ENCODE data around the gene USP54. TPM values are rescaled to one million over a fixed set of nuclear protein-coding genes. Genes with fewer than 3 reads are reported as not detected.

Gene USP54
- total and polyA plus RNA-seq, 2 donors from 2014 or later: 5.8 to 46.9 TPM

- Histone ChIP-seq H3K4me1 (ENCODE audit: control insufficient read depth in 2 of 3, insufficient read depth in 2 of 3, low read depth in 1 of 3, low read length in 3 of 3) (no peaks in the 10 kb centered on the region), H3K27me3 (ENCODE audit: control insufficient read depth, insufficient read depth, low read length) (no peaks in the 10 kb centered on the region), H3K4me3 (ENCODE audit: low read length in 3 of 3) (no peak overlapping the region), H3K9me3 (ENCODE audit: control insufficient read depth in 2 of 3, insufficient read depth in 1 of 3, low read length in 3 of 3) (no peaks in the 10 kb centered on the region), H3K9ac (ENCODE audit: low read length in 3 of 3) (no peak overlapping the region), H3K27ac (ENCODE audit: low read depth in 2 of 2, low read length in 2 of 2) (no peak overlapping the region), H3K36me3 (ENCODE audit: control insufficient read depth in 2 of 3, insufficient read depth in 3 of 3, low read length in 3 of 3) (peaks cover 0 to 8% (median 4%) of the 10 kb centered on the region in 3 donors)
- TF ChIP-seq CTCF (IDR thresholded peaks at IDR 0.05; ENCODE audit: borderline replicate concordance, extremely low read depth, insufficient read depth): no peak
- FAIRE-seq (no peak), DNase-seq (no peak)
- intact Hi-C loops (cut with DNase I): no loop called here
Observed at GRCh38 chr10:73537709-73538108, 53.4 kb downstream of the USP54 start.

GRCh38 chr10:73537288-73537687 lies 53.9 kb downstream of the USP54 start:
- Histone ChIP-seq H3K36me3 (ENCODE audit: control insufficient read depth in 2 of 3, insufficient read depth in 3 of 3, low read length in 3 of 3) (peaks cover 0 to 8% (median 4%) of the 10 kb centered on the region in 3 donors), H3K27ac (ENCODE audit: low read depth in 2 of 2, low read length in 2 of 2) (no peak overlapping the region), H3K27me3 (ENCODE audit: control insufficient read depth, insufficient read depth, low read length) (no peaks in the 10 kb centered on the region), H3K9me3 (ENCODE audit: control insufficient read depth in 2 of 3, insufficient read depth in 1 of 3, low read length in 3 of 3) (no peaks in the 10 kb centered on the region), H3K9ac (ENCODE audit: low read length in 3 of 3) (no peak overlapping the region), H3K4me1 (ENCODE audit: control insufficient read depth in 2 of 3, insufficient read depth in 2 of 3, low read depth in 1 of 3, low read length in 3 of 3) (no peaks in the 10 kb centered on the region), H3K4me3 (ENCODE audit: low read length in 3 of 3) (no peak overlapping the region)
- FAIRE-seq (no peak), DNase-seq (no peak)
- intact Hi-C loops (cut with DNase I): no loop called here
- TF ChIP-seq CTCF (IDR thresholded peaks at IDR 0.05; ENCODE audit: borderline replicate concordance, extremely low read depth, insufficient read depth): no peak

- Histone ChIP-seq H3K4me1 (ENCODE audit: control insufficient read depth in 2 of 3, insufficient read depth in 2 of 3, low read depth in 1 of 3, low read length in 3 of 3) (no peaks in the 10 kb centered on the region), H3K4me3 (ENCODE audit: low read length in 3 of 3) (no peak overlapping the region), H3K27ac (ENCODE audit: low read depth in 2 of 2, low read length in 2 of 2) (no peak overlapping the region), H3K9ac (ENCODE audit: low read length in 3 of 3) (no peak overlapping the region), H3K9me3 (ENCODE audit: control insufficient read depth in 2 of 3, insufficient read depth in 1 of 3, low read length in 3 of 3) (no peaks in the 10 kb centered on the region), H3K27me3 (ENCODE audit: control insufficient read depth, insufficient read depth, low read length) (no peaks in the 10 kb centered on the region), H3K36me3 (ENCODE audit: control insufficient read depth in 2 of 3, insufficient read depth in 3 of 3, low read length in 3 of 3) (peaks cover 0 to 3% (median 0%) of the 10 kb centered on the region in 3 donors)
- FAIRE-seq (no peak), DNase-seq (no peak)
- intact Hi-C loops (cut with DNase I): no loop called here
- TF ChIP-seq CTCF (IDR thresholded peaks at IDR 0.05; ENCODE audit: borderline replicate concordance, extremely low read depth, insufficient read depth): no peak
Observed at GRCh38 chr10:73534857-73535256, 56.3 kb downstream of the USP54 start.

Measured in kidney (tissue), 14 donors.